Suppressor macrophage (primary cell): ENCODE measurements around the gene EDA2R.

Source experiments
- DNase-seq, 4 experiments: peaks; one replicate each; pipeline ENCODE4 v3.0.0-alpha.2; 2020 to 2022
- total RNA-seq, 17 experiments: gene quantifications; one replicate each; lab custom pipeline; 2026; ENCODE audit warnings: mixed read lengths in 6 of 17, inconsistent platforms in 3 of 17; lab: John Stamatoyannopoulos, UW

The EDA2R gene, protein sequence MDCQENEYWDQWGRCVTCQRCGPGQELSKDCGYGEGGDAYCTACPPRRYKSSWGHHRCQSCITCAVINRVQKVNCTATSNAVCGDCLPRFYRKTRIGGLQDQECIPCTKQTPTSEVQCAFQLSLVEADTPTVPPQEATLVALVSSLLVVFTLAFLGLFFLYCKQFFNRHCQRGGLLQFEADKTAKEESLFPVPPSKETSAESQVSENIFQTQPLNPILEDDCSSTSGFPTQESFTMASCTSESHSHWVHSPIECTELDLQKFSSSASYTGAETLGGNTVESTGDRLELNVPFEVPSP
- total RNA-seq: 0 to 1.2 (median 0.29) reads per million in 17 experiments

DNA sequence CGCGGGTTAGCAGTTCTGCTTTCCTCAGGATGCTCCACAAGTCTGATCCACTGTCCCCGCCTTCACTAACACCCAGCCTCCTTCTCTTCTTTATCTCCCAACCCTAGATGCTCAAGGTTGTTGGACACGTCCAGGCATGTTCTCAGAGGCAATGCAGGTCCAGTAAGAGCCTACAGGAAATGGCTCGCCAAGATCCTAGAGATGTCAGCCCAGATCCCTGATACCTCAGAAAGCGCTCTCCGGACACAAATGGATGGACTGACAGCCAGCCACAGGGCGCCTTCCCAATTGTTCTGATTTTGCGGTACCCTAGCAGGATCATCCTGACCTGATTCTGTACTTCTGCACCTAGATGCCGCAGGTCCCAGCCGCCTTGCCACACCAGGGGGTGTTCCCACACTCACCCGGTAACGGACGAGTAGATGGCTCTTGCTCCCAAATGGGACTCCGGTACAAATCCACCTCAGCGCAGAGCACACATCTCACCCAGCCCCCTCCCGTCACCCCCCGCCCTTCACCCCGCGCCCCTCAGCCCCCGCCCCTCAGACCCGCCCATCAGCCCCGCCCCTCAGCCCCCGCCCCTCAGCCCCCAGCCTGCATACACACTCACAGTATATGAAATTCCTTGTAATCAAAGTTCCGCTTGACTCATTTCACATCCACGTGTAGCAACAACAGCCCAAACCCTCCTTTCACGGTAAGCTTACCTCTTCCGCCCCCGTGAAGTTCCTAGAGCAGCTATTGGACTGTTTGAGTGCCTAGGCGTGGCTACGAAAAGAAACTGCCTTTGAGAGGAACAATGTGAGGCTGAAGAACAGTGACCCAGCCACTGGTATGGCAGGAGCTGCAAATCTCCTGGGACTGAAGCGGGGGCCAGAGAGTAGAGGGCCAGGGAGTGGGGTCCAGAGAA is at the start of gene EDA2R:
EDA2R (minus strand) TSS at position 488 of the 910 bp plus-strand sequence. CDS start 23,058 bp downstream, outside the sequence.
- peak in 3 of 4 experiments; percentile 0 to 6 (median 3) for DNase-seq

DNA sequence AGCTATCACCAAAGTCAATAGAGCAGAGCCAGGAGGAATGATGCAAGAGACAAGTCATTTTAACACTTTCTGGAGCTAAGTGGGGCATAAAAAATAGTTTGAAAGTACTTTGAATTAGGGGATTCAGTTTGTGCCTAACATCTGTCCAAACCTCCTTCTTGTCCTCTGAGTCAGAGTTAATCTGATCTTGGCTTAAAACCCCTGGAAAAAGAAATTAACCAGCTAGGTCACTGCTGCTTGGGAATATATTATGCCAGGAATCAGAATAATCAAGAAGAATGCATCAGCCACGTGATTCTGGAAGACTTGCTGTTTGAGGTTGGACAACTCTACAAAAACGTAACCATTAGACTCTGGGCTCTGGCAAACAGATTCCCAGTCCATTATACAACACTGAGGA is 45.3 kb upstream of the EDA2R start:
- DNase-seq: no peak

DNA sequence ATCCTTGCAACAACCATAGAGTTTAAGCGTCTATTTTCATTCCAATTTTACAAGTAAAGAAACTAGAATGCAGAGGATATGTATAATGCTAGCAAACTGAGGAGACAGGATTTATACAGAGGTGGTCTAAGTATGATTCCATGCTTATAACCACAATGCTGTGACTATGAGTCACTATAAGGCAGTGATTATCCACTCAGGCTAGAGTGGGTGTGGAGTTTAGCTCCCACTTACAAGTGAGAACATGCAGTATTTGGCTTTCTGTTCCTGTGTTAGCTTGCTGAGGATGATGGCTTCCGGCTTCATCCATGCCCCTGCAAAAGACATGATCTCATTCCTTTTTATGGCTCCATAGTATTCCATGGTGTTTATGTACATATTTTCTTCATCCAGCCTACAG is 41.6 kb upstream of the EDA2R start:
- DNase-seq: no peak

DNA sequence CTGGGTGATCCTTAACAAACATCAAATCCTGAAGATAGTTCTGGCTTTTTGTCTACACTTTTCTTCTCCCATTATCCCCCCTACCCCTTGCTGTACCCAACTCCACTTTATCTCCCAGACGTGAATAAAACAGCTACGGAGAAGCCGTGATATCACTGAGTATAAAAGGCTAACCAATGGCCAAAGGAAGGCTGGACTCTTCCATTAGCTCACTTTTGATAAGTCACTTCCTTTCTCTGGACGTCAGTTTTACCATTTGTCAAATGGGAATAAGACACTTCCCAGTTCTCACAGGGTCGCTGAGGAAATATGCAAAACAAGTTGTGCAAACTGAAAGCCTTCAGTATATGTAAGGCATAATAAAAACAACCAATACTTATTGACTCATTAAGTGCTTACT is 38.6 kb upstream of the EDA2R start:
- no peak for DNase-seq

DNA sequence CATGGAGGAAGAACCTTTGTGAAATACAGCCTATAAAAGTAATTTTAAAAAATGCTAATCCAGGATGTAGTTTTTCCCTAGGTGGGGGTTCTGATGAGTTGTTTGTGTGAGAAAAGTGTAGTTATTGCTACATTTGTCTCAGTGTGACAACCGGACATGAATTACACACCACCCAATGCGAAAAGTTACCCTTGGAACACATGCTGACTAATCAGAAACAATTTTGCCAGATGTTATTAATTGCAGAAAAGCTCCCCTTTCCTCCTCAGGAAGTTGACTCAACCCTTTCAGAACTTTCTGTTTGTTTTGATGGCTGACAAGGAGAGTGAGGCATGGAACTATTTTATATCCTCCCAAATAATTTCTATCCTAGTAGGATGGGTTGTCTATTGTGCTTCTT is 38.1 kb upstream of the EDA2R start:
- no peak for DNase-seq

DNA sequence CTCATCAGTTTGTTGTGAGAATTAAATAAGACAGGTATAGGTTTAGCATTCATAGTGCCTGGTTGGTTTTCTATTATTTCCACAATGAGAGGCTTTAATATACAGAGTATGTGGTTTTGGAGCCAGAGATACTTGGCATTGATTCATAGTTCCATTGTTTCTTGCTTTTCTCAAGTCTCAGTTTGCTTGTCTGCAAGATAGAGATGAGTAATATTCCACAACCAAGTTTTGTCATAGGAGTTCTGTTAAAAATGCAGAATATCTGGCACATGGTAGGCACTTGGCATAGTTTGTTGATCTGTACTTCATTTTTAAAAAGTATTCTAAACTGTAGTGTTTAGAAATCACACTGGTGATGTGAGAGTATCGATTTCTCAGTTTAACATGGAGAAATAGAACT is 37.5 kb upstream of the EDA2R start:
- DNase-seq: no peak

DNA sequence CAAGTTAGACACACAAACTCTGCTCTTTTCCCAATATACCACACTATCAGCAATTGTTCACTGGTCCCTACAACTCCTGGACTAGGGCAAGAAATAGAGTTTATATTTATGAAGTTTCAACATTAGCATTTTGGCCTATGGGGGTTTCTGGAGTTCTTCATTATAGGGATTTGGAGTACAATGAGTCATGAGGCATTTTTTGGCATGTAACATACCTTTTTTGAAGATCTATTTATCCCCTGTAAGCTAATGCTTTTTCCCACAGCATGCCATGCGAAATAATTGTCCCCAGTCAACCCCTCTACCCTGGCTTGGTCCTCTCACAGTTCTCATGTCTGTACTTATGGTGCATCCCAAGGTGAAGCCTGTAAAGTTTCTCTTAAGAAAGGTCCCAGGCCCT is 36.7 kb upstream of the EDA2R start:
- DNase-seq: no peak

DNA sequence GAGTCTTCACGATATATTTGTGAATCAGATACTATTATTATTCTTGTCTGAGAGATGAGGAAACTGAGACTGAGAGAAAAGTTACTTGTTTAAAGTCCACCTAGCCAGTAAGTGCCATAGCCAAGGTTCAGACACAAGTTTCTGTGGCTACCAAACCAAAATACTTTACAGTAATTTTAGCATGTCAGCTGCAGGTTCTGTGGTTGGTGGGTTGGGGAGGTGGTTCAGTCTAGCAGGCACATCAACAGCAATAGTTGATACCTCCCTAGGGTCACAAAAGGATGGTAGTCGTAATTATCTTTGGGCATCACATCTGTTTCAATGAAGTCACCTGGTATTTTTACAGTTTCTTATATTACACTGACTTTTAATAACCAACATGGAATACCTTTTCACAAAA is 35.6 kb upstream of the EDA2R start:
- no peak for DNase-seq

DNA sequence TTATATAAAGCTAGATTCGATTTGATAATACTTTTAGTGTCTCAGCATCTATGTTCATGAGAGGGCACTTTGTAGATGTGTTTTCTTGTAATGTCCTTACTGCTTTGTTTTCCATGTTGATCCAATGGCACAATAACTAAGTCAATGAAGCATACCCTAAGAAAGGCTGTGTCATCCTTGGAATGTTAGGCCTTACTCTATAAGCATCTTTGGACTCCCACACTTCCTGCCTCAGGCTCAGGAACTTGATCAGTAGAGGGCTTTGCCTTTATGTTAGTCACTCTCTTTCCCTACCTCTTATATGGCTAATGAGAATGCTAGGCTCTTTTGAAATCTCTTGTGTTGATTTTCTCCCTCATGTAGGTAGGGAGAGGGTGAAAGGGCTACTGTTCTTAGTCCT is 33.2 kb upstream of the EDA2R start:
- DNase-seq: no peak

DNA sequence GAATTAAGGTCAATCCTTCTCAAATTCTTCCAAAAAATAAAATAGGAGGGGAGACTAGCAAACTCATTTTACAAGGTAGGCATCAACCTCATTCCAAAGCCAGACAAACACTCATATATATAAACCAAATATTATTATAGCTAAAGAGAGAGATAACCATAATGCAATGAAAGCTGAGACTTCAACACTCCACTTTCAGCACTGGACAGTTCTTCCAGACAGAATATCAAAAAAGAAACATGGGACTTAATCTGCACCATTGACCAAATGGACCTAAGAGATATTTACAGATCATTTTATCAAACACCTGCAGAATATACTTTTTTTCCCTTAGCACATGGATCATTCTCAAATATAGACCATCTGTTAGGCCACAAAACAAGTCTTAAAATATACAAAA is 15.5 kb upstream of the EDA2R start:
- DNase-seq: no peak

DNA sequence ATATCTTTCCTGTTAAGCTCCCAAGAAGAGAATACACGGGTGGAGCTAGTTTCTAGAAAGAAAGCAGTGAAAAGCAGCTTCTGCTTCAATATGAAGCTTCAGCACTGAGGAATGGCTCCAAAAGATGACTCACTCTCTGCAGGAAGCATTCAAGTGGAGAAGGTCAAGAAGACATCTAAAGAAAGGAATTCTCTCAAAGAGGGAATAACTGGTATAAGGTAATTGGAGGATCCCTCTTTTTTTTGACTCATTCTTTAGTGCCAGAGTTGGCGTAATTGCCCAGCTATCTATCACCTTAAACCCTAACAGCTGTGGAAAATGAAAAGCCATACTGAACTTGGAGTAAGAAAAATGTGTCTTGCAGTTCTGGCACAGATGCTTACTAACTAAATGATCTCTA is 3.5 kb downstream of the EDA2R start:
- no peak for DNase-seq

DNA sequence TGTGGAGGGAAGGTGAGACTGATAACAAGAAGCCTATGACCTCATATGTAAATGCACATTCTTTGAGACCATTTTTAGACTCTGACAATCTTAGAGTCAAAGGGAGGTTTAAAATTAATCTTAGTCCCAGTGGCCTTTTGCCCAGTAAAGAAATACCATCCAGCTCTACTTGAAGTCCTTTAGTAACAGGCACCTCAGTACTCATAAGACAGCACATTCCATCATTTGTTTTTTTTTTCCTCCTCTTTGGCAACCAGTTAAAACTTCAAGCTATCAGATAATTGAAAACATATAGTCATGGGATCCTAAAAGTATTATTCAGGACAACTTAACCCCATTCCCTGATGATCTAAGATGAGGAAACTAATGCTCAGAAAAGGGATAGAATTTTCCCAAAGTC is 4.6 kb downstream of the EDA2R start:
- DNase-seq: no peak

DNA sequence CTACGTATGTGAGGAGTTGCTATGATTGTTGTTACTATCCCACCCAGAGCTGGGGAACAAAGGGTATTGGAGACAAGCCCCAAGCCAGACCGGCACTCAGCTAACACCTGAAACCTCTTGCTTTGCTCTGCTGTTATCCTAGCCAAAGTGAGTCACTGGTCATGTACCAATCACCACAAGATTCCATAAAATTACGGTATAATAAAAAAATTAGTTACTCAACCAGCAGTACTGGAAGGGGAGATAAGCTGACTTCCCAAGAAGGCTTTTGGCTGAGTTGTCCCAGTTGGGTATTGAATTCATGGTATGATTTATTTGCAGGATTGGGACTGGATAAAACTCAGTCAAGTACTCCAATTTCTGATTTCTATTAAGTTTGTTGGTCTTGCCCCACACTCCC is 5.3 kb downstream of the EDA2R start:
- no peak for DNase-seq

DNA sequence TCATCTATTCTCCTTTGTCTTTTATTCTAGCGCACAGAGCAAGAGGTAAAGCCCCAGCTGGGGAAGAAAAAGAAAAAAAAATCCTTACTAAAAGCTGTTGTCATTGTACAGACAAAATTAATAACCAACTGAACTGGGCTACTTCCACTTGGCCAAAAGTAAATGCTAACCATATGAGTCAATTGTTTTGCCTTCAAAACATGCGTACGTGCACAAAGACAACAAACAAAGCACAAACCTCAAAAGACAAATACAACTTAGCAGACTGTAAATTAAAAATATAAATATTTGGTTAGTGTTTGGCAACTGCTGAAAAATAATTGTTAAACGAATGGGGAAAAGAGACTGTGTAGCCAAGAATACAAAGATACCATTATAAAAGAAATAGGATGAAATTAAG is 5.9 kb downstream of the EDA2R start:
- DNase-seq: no peak

DNA sequence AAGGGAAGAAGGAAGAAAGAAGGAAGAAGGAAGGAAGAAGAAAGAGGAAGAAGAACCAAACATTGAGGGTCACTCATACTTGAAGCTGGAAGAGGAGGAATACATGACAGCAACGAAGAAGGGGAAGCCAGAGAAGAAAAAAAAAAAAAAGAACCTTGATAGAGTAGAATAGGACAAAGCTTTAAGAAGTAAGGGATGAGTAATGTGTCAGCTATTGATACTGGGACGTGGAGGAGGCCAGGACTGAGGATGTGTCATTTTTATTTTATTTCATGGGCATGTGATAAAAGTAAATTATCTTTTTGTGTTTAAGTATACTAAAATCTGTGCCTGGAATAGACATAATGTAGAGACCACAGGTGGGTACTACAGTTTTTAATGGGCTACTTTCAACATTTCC is 6.4 kb downstream of the EDA2R start:
- DNase-seq: no peak

DNA sequence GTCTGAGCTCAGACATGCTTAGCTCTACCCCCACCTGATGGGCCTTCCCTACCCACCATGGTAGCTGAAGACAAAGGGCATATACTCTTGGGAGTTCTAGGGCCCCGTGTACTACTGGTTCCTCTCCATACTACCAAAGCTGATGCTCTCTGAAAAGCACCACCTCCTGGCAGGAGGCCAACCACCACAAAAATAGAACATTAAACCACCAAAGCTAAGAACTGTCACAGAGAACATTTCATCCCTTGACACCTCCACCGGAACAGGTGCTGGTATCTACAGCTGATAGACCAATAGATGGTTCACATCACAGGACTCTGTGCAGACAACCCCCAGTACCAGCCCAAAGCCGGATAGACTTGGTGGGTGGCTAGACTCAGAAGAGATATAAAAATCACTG is 13.4 kb downstream of the EDA2R start:
- DNase-seq: no peak

DNA sequence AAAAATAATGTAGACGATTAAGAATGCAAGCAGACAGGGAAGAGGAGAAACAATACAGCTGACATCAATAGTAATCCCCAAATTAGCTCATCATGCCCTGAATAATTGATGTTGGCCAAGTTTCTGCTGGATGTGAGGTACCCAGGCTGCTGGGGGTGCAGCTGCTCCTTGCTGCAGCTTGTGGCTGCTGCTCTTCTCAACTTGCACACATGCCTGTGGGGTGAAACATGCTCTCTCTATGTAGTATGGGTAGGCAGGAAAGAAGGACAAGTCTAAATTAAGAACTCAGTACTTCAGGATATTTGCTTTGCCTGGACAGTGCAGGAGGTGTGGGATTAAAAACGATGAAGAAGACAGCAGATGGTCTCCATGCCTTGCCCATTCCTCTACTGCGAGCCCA is 16.7 kb downstream of the EDA2R start:
- no peak for DNase-seq

DNA sequence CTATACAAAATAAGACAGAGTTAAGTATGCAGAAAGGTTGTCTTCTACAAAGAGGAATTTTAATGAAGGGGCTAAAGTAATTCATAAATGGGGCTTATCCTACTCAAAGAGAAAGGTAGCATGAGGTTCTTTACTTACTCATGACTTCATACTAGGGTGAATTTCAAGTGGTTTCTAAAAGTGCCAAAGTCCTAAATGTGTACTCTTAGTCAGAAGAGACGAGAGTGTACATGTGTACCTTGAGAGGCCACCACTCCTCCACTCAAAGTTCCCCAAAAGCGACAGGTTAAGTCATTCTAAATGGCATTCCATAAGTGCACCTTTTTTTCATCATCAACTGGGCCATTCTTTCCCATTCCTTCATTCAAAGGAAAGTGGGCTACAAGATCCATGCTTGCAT is 21.9 kb downstream of the EDA2R start:
- no peak for DNase-seq

DNA sequence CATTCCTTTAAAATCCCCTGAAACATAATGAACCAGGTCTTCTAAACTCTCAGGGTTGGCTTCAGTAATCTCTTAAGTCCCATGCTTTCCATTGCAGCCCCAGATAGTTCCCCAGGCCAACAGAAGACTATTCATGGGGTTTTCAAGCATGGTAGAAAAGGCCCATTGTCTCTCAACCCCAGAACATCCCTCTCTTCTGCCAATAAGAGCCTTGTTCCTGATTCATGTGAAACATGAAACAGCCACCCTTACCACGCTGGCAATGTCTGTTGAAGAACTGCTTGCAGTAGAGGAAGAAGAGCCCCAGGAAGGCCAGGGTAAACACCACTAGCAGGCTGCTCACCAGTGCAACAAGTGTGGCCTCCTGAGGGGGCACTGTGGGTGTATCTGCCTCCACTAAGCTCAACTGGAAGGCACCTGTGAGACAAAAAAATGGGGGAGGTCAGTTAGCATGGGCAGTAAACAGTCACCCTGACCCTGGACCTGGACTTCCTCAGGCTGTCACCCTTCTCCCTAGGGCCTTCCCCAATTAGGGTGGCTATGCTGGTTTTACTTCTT is 36.4 kb downstream of the EDA2R start:
- DNase-seq: no peak

DNA sequence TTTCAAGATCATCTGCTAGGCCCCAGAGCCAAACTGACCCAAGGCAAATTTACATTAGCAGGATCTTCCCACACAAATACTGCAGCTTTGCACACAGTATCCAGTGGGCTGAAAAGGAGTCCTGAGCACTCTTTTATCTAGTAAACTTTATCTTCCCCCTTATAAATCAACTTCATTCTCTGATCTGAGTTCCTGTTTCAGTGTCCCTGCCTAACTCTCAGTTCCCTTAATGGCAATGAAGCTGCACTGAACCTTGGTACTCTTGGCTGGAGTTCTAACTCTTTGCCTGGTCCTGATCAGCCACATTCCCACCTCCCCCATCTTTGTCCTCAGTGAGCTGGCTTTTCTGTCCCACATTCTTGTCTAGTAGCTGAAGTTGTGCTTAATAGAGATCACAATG is 37.4 kb downstream of the EDA2R start:
- DNase-seq: peak in 1 of 4 experiments; percentile 1

DNA sequence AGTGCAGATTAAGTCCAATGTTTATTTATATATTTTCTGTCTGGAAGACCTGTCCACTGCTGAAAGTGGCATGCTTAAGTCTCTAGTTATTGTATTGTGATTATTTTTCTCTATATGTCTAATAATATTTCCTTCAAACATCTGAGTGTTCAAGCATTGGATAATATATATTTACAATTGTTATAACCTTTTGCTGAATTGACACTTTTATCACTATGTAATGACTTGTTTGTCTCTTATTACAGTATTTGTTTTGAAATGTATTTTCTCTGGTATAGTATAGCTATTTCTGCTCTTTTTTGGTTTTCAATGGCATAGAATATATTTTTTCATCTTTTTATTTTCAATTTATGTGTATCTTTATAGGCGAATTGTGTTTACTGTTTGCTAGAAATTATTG is 59.7 kb downstream of the EDA2R start:
- DNase-seq: no peak

DNA sequence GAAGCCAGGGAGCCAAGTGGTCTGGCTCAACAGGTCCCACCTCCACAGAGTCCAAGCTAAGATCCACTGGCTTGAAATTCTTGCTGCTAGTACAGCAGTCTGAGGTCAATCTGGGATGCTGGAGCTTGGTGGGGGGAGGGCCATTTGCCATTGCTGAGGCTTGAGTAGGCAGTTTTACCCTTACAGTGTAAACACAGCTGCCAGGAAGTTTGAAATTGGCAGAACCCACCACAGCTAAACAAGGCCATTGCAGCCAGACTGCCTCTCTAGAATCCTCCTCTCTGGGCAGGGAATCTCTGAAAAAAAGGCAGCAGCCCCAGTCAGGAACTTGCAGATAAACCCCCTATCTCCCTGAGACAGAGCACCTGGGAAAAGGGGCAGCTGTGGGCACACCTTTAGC is 84.9 kb downstream of the EDA2R start:
- no peak for DNase-seq

DNA sequence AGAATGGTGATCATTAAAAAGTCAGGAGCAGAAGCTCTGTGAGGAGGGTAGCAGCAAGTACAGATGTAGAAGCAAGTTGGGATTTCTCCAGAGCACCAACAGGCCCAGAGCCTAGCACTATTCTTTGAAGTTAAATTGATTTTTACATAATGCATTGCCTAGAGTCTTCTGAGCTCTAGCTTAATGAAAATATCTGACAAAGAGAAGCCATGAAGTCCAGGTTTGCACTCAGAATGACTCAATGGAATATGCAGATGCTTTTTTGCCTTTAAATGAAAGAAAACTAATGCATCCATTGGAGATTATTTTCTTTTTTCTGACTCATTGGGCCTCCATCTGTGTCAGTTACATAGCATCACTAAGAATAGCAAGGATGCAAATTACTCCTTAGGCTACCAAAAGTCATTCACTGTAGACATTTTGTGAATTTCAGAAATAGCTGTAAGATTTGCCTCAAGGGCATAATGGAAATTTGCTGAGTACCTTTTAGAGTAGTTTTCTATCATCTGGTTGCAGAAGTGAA is 91.0 kb downstream of the EDA2R start:
- no peak for DNase-seq
